CD4-positive, alpha-beta T cell treated with Interleukin-4 for 4 hours (primary cell): ENCODE results near the gene PPM1M.
"Not testable (repeated sequence)": the region's sequence is repeated elsewhere in the genome, so short reads cannot be mapped to it uniquely, and the experiment has no call there.

Source experiments
- DNase-seq: peaks from one replicate; pipeline ENCODE4 v3.0.0-alpha.2; 2020

The PPM1M gene

GRCh38 chr3:52279596-52279995 lies 34.0 kb downstream of the PPM1M start:
- DNase-seq = peak; percentile 27

- no peak for DNase-seq
These were observed 34.5 kb downstream of the PPM1M start for GRCh38 chr3:52280050-52280461.

GRCh38 chr3:52281981-52282801 lies 36.6 kb downstream of the PPM1M start:
- peak; percentile 77 for DNase-seq

- no peak for DNase-seq
These were observed 37.7 kb downstream of the PPM1M start for GRCh38 chr3:52283306-52283705.

GRCh38 chr3:52284051-52284450 lies 38.5 kb downstream of the PPM1M start:
- not testable (repeated sequence) for DNase-seq

GRCh38 chr3:52286777-52287110 lies 41.2 kb downstream of the PPM1M start:
- no peak for DNase-seq

- no peak for DNase-seq
These were observed 43.1 kb downstream of the PPM1M start for GRCh38 chr3:52288674-52289073.

GRCh38 chr3:52289338-52289746 lies 43.8 kb downstream of the PPM1M start:
- no peak for DNase-seq

- DNase-seq = no peak
These were observed 44.4 kb downstream of the PPM1M start for GRCh38 chr3:52289747-52290595.

GRCh38 chr3:52290596-52291507 lies 45.3 kb downstream of the PPM1M start:
- DNase-seq = no peak

GRCh38 chr3:52291508-52292181 lies 46.1 kb downstream of the PPM1M start:
- peak; percentile 50 for DNase-seq

GRCh38 chr3:52292247-52293065 lies 46.9 kb downstream of the PPM1M start:
- no peak for DNase-seq

- DNase-seq = no peak
These were observed 48.1 kb downstream of the PPM1M start for GRCh38 chr3:52293491-52294319.

GRCh38 chr3:52294320-52295150 lies 49.0 kb downstream of the PPM1M start:
- no peak for DNase-seq

GRCh38 chr3:52295671-52296208 lies 50.2 kb downstream of the PPM1M start:
- no peak for DNase-seq

GRCh38 chr3:52297242-52298148 lies 51.9 kb downstream of the PPM1M start:
- no peak for DNase-seq

- DNase-seq = no peak
These were observed 52.9 kb downstream of the PPM1M start for GRCh38 chr3:52298149-52299098.
